IPS-20b (cell line): Measurements from ENCODE around the gene EGFR.

Experiments used
- H3K27ac ChIP-seq: one replicate; pipeline ENCODE4 v1.5.1; 2013; ENCODE audit warnings: low read length
- H3K27me3 ChIP-seq: 2 replicates; pipeline ENCODE4 v1.6.1; 2013; ENCODE audit warnings: mild to moderate bottlenecking, low read length, inconsistent platforms; ENCODE audit not compliant: insufficient read depth
- H3K36me3 ChIP-seq: 2 replicates; pipeline ENCODE4 v1.6.1; 2013; ENCODE audit warnings: low read depth, mild to moderate bottlenecking, inconsistent platforms, low read length, moderate library complexity; ENCODE audit not compliant: insufficient read depth
- H3K4me1 ChIP-seq: 2 replicates; pipeline ENCODE4 v1.6.1; 2013; ENCODE audit warnings: mild to moderate bottlenecking, control low read depth, inconsistent platforms, low read length, moderate library complexity; ENCODE audit not compliant: insufficient read depth
- H3K4me3 ChIP-seq: 2 replicates; pipeline ENCODE4 v1.5.1; 2013; ENCODE audit warnings: mild to moderate bottlenecking, low read length, inconsistent platforms
- H3K9ac ChIP-seq: 2 replicates; pipeline ENCODE4 v1.6.1; 2013; ENCODE audit warnings: low read depth, mild to moderate bottlenecking, inconsistent platforms, low read length, moderate library complexity
- H3K9me3 ChIP-seq: 2 replicates; pipeline ENCODE4 v1.6.1; 2013; ENCODE audit warnings: mild to moderate bottlenecking, low read depth, low read length, inconsistent platforms; ENCODE audit not compliant: insufficient read depth

The EGFR gene

GRCh38 chr7:55150166-55150565 is 131.3 kb downstream of the EGFR start:
- H3K9ac ChIP-seq, result no peak overlapping the region
- H3K4me3 ChIP-seq, result no peak overlapping the region
- no peaks in the 10 kb centered on the region for H3K27me3 ChIP-seq
- no peaks in the 10 kb centered on the region for H3K4me1 ChIP-seq
- H3K9me3 ChIP-seq, result no peaks in the 10 kb centered on the region
- no peaks in the 10 kb centered on the region for H3K36me3 ChIP-seq
- no peak overlapping the region for H3K27ac ChIP-seq

DNA sequence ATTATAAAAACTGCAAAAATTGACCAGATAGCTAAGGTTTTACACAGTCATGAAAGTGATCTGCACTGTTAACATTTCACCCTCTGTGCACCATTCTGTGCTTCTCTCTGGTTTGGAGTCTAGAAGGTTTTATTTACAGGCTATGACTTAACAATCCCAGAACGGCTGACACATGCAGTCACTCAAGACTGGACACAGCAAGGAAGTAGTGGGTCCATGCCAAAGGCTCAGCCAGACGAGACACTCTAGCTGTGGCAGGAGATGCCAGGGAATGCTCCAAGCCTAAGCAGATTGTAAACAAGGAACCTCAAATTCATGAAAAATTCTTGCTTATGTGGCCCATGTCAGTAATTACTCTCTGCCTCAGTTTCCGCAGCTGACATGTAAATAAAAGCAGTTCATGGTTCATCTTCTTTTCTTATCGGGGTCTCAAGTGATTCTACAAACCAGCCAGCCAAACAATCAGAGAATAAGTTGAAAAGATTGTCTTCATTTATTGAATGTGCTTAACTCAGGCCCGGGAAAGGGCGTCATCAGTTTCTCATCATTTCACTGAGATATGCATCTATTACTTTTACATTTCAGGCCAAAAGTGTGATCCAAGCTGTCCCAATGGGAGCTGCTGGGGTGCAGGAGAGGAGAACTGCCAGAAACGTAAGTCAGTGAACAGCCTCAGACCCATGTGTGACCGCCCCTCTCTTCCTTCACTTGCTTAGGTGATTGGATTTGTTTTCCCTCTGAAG is 132.1 kb downstream of the EGFR start:
- no peaks in the 10 kb centered on the region for H3K27me3 ChIP-seq
- no peaks in the 10 kb centered on the region for H3K4me1 ChIP-seq
- no peak overlapping the region for H3K4me3 ChIP-seq
- H3K36me3 ChIP-seq, result no peaks in the 10 kb centered on the region
- H3K9me3 ChIP-seq, result no peaks in the 10 kb centered on the region
- no peak overlapping the region for H3K27ac ChIP-seq
- no peak overlapping the region for H3K9ac ChIP-seq

DNA sequence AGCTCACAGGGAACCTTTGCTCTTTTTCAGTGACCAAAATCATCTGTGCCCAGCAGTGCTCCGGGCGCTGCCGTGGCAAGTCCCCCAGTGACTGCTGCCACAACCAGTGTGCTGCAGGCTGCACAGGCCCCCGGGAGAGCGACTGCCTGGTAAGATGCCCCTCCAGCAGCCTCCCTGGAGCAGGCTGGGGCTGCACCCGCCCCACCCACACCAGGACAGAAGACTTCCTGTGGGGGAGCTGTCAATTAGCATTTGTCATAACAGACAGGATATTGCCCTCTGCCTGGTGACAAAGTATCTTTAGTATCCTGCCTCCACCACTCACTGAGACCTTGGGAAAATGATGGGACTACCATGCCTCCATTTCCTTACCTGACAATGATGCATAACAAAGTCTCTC is 133.7 kb downstream of the EGFR start:
- Histone ChIP-seq H3K9ac (no peak overlapping the region), H3K27me3 (no peaks in the 10 kb centered on the region), H3K4me1 (no peaks in the 10 kb centered on the region), H3K27ac (no peak overlapping the region), H3K4me3 (no peak overlapping the region), H3K36me3 (no peaks in the 10 kb centered on the region), H3K9me3 (no peaks in the 10 kb centered on the region)

DNA sequence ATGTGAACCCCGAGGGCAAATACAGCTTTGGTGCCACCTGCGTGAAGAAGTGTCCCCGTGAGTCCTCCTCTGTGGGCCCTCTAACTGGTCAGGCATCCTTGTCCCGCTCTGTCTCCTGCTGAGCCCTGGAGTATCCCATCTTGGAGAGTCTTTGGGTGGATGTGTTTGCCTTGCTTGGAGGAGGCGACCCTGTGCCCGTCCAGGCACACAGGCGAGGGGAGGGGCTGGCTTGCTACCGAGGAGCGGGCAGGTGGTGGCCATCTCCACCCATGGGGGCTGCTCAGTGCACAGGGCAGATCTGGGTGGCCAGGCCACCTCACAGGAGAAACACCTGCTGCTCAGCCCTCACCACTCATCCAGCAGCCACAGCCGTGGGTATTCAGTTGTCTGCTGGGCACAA is 135.3 kb downstream of the EGFR start:
- H3K36me3 ChIP-seq, result no peaks in the 10 kb centered on the region
- H3K4me3 ChIP-seq, result no peak overlapping the region
- H3K27ac ChIP-seq, result no peak overlapping the region
- no peak overlapping the region for H3K9ac ChIP-seq
- H3K4me1 ChIP-seq, result no peaks in the 10 kb centered on the region
- no peaks in the 10 kb centered on the region for H3K9me3 ChIP-seq
- H3K27me3 ChIP-seq, result no peaks in the 10 kb centered on the region

GRCh38 chr7:55155351-55156117 is 136.7 kb downstream of the EGFR start:
- no peak overlapping the region for H3K9ac ChIP-seq
- no peak overlapping the region for H3K4me3 ChIP-seq
- H3K27me3 ChIP-seq, result no peaks in the 10 kb centered on the region
- H3K27ac ChIP-seq, result no peak overlapping the region
- H3K36me3 ChIP-seq, result no peaks in the 10 kb centered on the region
- H3K4me1 ChIP-seq, result no peaks in the 10 kb centered on the region
- H3K9me3 ChIP-seq, result no peaks in the 10 kb centered on the region

DNA sequence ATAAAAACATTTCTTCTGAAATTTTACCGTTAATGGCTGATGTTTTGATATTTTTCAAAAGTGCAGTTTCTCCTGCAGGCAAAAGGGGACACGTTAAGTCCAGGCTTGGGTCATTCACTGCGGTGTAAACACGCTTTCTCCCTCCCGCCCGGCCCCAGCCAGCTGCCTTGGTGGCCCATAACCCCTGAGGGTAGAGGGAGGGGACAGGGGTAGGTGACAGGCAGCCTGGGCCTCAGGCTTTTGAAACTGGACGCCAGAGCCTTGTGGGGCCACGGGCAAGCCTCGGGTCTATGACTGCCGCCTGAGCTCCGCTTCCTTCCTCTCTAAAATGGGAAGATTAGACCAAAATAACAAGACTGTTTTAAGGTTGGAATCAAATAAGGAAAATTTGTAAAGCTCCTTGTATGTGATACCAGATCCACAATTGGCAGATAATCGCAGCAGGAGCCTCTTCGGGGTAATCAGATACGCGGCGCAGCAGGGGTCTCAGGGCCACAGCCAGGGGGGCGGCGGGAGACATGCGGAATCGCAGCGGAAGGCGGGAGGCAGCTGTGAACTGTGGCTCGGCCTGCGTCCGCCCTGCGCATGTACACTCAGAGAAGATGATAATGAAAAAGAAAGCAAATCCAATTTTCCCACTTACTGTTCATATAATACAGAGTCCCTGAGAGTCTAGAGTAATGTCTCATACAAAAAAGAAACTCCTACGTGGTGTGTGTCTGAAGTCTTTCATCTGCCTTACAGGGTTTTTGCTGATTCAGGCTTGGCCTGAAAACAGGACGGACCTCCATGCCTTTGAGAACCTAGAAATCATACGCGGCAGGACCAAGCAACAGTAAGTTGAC is 138.3 kb downstream of the EGFR start:
- Histone ChIP-seq H3K36me3 (no peaks in the 10 kb centered on the region), H3K27ac (no peak overlapping the region), H3K27me3 (no peaks in the 10 kb centered on the region), H3K4me3 (no peak overlapping the region), H3K9ac (no peak overlapping the region), H3K9me3 (no peaks in the 10 kb centered on the region), H3K4me1 (no peaks in the 10 kb centered on the region)

DNA sequence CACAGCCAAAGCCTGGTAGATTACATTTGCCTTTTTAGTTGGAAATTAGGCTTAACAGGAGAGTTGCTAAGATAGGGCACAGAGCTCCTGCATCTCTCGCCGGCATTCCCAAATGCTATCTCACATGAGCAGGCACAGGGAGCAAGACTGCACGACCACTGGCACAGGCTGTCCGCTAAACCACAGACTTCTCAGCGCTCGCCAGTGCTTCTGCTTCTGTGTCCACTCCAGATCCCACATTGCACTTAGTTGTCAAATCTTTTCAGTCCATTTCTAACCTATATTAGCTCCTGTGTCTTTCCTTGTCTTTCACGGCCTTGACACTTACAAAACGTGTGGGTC is 138.9 kb downstream of the EGFR start:
- H3K9ac ChIP-seq, result no peak overlapping the region
- H3K4me3 ChIP-seq, result no peak overlapping the region
- H3K27me3 ChIP-seq, result no peaks in the 10 kb centered on the region
- H3K36me3 ChIP-seq, result no peaks in the 10 kb centered on the region
- H3K4me1 ChIP-seq, result no peaks in the 10 kb centered on the region
- H3K27ac ChIP-seq, result no peak overlapping the region
- H3K9me3 ChIP-seq, result no peaks in the 10 kb centered on the region

- H3K9me3 ChIP-seq, result no peaks in the 10 kb centered on the region
- no peaks in the 10 kb centered on the region for H3K36me3 ChIP-seq
- H3K4me1 ChIP-seq, result no peaks in the 10 kb centered on the region
- no peak overlapping the region for H3K4me3 ChIP-seq
- H3K9ac ChIP-seq, result no peak overlapping the region
- H3K27me3 ChIP-seq, result no peaks in the 10 kb centered on the region
- H3K27ac ChIP-seq, result no peak overlapping the region
Measured at GRCh38 chr7:55158541-55159382, 139.9 kb downstream of the EGFR start.

GRCh38 chr7:55160539-55160938 is 141.7 kb downstream of the EGFR start:
- H3K9ac ChIP-seq, result no peak overlapping the region
- H3K9me3 ChIP-seq, result no peaks in the 10 kb centered on the region
- H3K27me3 ChIP-seq, result no peaks in the 10 kb centered on the region
- no peak overlapping the region for H3K27ac ChIP-seq
- H3K4me3 ChIP-seq, result no peak overlapping the region
- H3K4me1 ChIP-seq, result no peaks in the 10 kb centered on the region
- no peaks in the 10 kb centered on the region for H3K36me3 ChIP-seq

GRCh38 chr7:55161154-55161687 is 142.4 kb downstream of the EGFR start:
- H3K9ac ChIP-seq, result no peak overlapping the region
- H3K4me3 ChIP-seq, result no peak overlapping the region
- H3K36me3 ChIP-seq, result no peaks in the 10 kb centered on the region
- no peak overlapping the region for H3K27ac ChIP-seq
- H3K4me1 ChIP-seq, result no peaks in the 10 kb centered on the region
- no peaks in the 10 kb centered on the region for H3K9me3 ChIP-seq
- H3K27me3 ChIP-seq, result no peaks in the 10 kb centered on the region

DNA sequence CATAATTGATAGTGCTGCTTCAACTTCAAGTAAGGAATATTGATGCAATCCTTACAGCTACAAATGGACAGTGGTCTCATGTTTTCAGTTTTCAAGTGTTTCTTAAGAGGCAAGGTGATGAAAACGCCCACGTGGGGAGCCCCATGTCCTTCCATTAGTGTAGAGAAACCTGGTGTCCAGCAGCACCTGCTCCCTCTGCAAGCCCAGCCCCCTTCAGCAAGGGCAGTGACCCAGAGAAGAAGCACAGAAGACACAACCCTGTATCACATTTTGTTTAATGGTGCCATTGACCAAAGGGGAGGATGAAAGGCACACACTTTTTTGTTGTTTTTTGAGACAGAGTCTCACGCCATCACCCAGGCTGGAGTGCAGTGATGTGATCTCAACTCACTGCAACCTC is 143.7 kb downstream of the EGFR start:
- Histone ChIP-seq H3K27ac (no peak overlapping the region), H3K9me3 (no peaks in the 10 kb centered on the region), H3K4me1 (no peaks in the 10 kb centered on the region), H3K36me3 (no peaks in the 10 kb centered on the region), H3K4me3 (no peak overlapping the region), H3K27me3 (no peaks in the 10 kb centered on the region), H3K9ac (no peak overlapping the region)
